ENCODE results near the gene PRPF19.

Gene PRPF19

DNA sequence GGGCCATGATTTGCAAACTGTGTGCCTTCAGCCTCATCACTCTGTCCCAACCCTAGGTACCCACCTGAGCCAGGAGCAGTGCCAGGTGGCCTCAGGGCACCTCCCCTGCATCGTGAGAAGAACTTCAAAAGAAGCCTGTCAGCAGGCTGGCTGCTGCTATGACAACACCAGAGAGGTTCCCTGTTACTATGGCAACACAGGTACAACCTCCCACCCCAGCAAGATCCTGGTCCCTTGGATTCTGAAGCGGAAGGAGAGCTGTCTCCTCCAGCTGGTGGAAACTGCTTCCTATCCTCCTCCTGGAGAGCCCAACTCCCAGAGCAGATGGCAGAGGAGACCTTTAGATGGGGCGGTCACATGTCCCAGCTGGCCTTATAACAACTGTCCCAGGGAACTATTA is 36.1 kb downstream of the PRPF19 start:
- H3K27ac Mint-ChIP-seq = no peak overlapping the region
- no peak for ATAC-seq (replicated peaks)
- H3K36me3 Mint-ChIP-seq (ENCODE audit: insufficient read depth) = no peaks in the 10 kb centered on the region
- no peak for DNase-seq
- no peak overlapping the region for H3K4me3 Mint-ChIP-seq
- H3K9me3 Mint-ChIP-seq = no peaks in the 10 kb centered on the region
- H3K4me1 Mint-ChIP-seq (ENCODE audit: low read depth in 2 of 2) = peaks cover 0 to 17% of the 10 kb centered on the region in 2 donors
- peaks cover 6 to 19% of the 10 kb centered on the region in 2 donors for H3K27me3 Mint-ChIP-seq

DNA sequence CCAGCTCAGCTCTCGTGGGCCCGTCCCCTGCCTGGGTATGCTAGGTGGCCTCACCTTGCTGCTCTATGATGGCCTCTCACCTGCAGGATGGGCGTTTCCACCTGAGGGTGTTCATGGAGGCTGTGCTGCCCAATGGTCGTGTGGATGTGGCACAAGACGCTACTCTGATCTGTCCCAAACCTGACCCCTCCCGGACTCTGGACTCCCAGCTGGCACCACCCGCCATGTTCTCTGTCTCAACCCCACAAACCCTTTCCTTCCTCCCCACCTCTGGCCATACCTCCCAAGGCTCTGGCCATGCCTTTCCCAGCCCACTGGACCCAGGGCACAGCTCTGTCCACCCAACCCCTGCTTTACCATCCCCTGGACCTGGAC is 36.9 kb downstream of the PRPF19 start:
- Mint-ChIP-seq H3K27ac (no peak overlapping the region), H3K27me3 (peaks cover 6 to 19% of the 10 kb centered on the region in 2 donors), H3K4me3 (no peak overlapping the region), H3K36me3 (ENCODE audit: insufficient read depth) (no peaks in the 10 kb centered on the region), H3K4me1 (ENCODE audit: low read depth in 2 of 2) (peaks cover 0 to 17% of the 10 kb centered on the region in 2 donors), H3K9me3 (no peaks in the 10 kb centered on the region)
- ATAC-seq (replicated peaks) (no peak), DNase-seq (no peak)

DNA sequence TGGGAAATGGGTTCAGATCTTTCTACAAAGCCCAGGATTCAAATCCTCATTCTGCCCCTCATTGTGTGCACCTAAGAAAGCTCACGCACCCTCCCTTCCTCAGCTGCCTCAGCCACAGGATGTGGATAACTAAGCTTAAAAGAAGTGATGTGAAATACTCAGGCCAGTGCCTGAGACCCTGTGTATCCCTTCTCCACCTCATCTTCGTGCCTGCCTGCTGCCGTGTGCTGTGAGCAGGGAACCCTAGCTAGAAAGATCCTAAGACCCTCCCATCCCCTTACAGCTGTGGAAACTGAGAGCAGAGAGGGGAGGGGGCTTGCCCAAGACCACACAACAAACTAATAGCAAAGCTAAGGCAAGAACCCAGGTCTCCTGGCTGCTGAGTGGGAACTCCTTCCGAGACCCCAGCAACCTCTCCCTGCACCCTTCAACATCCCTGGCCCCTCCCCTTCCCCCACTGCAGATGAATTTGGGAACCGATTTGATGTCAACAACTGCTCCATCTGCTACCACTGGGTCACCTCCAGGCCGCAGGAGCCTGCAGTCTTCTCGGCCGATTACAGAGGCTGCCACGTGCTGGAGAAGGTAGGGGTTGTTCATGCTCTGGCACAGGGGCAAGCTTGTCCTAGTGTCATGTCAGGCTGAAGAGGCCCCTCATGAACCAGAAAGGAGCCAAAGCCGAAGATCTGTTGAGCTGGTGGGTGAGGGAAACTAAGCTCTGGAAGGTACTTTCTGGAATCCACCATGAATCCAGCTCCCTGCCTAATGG is 37.5 kb downstream of the PRPF19 start:
- Mint-ChIP-seq H3K27me3 (peaks cover 6 to 19% of the 10 kb centered on the region in 2 donors), H3K4me3 (no peak overlapping the region)
- ATAC-seq (replicated peaks) = no peak

DNA sequence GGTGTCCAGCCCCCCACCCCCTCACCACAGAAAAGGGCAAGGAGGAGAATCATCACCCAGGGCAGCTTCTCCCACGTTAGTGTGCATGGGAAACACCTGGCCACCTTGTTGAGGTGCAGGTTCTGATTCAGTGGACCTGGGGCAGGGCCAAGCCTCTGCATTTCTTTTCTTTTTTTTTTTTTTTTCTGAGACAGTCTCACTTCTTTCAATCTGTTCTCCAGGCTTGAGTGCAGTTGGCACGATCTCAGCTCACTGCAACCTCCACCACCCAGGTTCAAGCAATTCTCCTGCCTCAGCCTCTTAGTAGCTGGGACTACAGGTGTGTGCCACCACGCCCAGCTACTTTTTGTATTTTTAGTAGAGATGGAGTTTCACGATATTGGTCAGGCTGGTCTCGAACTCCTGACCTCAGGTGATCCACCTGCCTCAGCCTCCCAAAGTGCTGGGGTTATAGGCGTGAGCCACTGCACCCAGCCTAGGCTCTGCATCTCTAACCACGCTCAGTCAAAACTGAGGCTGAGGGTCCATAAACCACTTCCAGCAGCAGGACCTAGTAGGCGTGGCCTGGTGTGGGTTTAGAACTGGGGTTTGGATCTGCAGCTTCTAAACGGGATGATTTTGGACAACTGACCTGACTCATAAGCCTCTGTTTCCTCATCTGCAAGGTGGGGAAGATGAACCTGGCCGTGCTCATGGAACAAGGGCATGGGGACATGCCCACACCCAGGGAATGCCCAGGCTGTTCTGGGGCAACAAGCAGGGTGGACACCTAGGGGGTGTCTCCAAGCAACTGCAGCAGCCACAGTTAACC is 38.3 kb downstream of the PRPF19 start:
- no peaks in the 10 kb centered on the region for H3K9me3 Mint-ChIP-seq
- no peak for DNase-seq
- H3K4me1 Mint-ChIP-seq (ENCODE audit: low read depth in 2 of 2) = peaks cover 0 to 15% of the 10 kb centered on the region in 2 donors
- ATAC-seq (replicated peaks) = no peak
- H3K27ac Mint-ChIP-seq = no peak overlapping the region
- H3K36me3 Mint-ChIP-seq (ENCODE audit: insufficient read depth) = no peaks in the 10 kb centered on the region
- H3K4me3 Mint-ChIP-seq = no peak overlapping the region
- H3K27me3 Mint-ChIP-seq = peaks cover 6 to 19% of the 10 kb centered on the region in 2 donors

More for the DNA sequence above, 37.5 kb downstream of the PRPF19 start:
- H3K9me3 Mint-ChIP-seq = no peaks in the 10 kb centered on the region
- no peak for DNase-seq
- H3K27ac Mint-ChIP-seq = no peak overlapping the region
- no peaks in the 10 kb centered on the region for H3K36me3 Mint-ChIP-seq (ENCODE audit: insufficient read depth)
- peaks cover 0 to 17% of the 10 kb centered on the region in 2 donors for H3K4me1 Mint-ChIP-seq (ENCODE audit: low read depth in 2 of 2)

DNA sequence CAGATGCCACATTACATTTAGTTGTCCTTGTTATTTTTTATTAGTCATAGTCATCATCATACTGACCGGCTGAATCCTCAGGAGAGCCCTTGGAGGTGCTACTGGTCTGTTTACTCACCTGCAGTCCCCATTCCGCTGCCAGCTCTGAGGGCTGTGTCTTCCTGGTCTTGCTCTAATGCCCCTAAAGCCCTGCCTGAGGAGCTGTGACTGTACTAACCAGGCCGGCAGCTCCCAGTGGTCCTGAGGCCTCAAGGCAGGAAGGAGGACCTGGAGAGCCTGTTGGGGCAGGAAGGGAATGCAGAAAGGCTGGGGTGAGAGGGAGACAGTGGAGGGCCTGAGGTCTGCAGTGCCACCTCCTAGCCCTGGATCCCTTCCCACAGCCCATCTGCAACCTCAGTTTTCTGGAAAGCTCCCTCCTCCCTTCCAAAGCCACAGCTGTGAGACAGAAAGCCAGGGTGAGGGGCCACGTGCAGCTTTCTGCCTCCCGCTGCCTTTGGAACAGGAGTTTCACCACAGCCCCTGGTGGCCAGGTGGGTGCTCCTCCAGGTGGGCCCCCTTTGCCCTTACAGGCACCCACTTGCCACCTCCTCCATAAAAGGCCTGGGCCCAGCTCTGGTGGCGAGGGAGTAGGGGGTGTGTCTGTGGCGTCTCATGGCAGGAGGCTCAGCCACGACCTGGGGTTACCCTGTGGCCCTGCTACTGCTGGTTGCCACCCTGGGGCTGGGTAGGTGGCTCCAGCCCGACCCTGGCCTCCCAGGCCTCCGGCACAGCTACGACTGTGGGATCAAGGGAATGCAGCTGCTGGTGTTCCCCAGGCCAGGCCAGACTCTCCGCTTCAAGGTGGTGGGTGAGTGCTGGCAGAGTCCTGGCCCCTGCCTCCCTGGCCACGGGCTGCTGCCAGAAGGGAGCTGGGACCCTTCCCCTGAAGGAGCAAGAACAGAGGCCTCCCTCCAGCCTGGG is 39.2 kb downstream of the PRPF19 start, which contains the start of gene ZP1:
Gene ZP1 (plus strand): TSS at position 632 of the 960 bp plus-strand sequence. CDS start 20 bp downstream, at position 652.
- peaks cover 6 to 25% of the 10 kb centered on the region in 2 donors for H3K27me3 Mint-ChIP-seq
- ATAC-seq (replicated peaks) (no peak), DNase-seq (no peak)
- no peaks in the 10 kb centered on the region for H3K36me3 Mint-ChIP-seq (ENCODE audit: insufficient read depth)
- H3K4me1 Mint-ChIP-seq (ENCODE audit: low read depth in 2 of 2) = peaks cover 0 to 14% of the 10 kb centered on the region in 2 donors
- no peaks in the 10 kb centered on the region for H3K9me3 Mint-ChIP-seq
- H3K4me3 Mint-ChIP-seq = no peak within 1 kb of the TSS
- H3K27ac Mint-ChIP-seq = no peak within 1 kb of the TSS

DNA sequence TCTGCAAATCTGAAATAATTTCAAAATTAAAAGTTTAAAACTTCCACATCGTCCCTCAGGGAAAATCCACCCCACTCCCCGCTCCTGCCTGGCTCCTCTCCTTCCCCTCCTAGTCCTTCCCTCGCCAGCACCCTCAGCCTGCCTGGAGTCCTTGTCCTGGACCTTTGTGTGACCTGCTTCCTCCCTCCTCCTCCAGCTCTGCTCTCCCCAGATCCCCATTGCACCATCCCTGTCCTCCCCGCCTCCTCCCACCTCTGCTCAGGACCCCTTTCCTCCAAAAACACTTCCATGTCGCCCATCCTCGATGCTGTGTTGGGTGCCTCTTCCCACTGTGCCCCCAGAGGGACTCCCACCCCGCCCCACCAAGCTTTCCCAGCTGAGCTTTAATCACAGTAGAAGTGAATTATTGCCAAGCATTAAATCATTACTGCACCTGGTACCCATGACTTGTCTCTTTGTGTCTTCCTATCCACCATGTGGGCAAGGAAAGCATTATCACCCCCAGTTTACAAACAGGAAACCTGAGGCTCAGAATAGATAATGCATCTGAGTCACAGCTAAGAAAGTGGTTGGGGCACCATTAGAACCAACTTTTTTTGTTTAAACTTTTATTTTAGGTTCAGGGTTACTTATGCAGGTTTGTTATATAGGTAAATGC is 41.4 kb downstream of the PRPF19 start:
- Mint-ChIP-seq H3K9me3 (no peaks in the 10 kb centered on the region), H3K27me3 (peaks cover 6 to 25% of the 10 kb centered on the region in 2 donors), H3K36me3 (ENCODE audit: insufficient read depth) (no peaks in the 10 kb centered on the region), H3K4me3 (no peak overlapping the region), H3K27ac (no peak overlapping the region), H3K4me1 (ENCODE audit: low read depth in 2 of 2) (peaks cover 0 to 3% of the 10 kb centered on the region in 2 donors)
- ATAC-seq (replicated peaks) (no peak), DNase-seq (no peak)

DNA sequence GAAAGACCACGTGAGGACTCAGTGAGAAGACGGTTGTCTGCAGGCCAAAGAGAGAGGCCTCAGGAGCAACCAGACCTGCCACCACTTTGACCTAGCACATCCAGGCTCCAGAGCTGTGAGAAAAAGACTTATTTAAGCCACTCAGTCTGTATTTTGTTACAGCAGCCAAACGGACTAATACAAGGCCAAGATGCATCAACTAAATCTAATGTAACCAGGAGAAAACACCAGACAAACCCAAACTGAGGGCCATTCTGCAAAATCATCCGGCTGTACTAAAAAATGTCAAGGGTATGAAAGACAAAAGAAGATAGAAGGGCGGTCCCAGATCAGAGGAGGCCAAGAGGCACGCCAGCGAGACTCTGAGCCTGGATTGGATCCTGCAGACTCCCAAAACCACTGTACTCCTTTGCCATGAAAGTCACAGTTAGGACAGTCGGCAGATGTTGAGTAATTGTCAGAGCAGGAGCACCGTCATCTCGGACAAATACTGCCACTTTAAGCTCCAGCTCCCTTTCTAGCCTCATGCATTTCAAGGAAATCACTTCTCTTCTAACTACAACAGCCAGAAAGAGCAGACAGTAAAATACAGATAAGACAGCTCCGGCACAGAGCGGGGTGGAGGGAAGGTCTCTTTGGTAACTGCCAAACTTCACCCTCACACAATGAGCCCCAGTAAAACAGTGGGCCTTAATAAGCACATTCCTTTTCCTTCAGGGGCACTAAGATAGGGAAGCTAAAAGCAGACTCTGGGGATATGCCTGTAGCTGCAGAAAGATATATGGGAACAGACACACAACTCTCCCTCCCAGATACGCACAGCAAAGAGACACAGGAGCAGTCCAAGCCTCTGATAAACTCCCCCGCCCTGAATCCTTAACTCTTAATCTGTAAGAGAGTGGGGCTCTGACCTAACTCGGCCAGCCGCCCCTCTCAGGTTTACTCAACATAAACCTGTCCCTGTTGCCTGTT is 42.5 kb downstream of the PRPF19 start:
- ATAC-seq (replicated peaks) (no peak), DNase-seq (no peak)
- Mint-ChIP-seq H3K27ac (peak overlapping the region in 1 of 2 donors; percentile 30), H3K9me3 (no peaks in the 10 kb centered on the region), H3K36me3 (ENCODE audit: insufficient read depth) (no peaks in the 10 kb centered on the region), H3K27me3 (peaks cover 0 to 14% of the 10 kb centered on the region in 2 donors), H3K4me1 (ENCODE audit: low read depth in 2 of 2) (peaks cover 0 to 5% of the 10 kb centered on the region in 2 donors), H3K4me3 (no peak overlapping the region)

DNA sequence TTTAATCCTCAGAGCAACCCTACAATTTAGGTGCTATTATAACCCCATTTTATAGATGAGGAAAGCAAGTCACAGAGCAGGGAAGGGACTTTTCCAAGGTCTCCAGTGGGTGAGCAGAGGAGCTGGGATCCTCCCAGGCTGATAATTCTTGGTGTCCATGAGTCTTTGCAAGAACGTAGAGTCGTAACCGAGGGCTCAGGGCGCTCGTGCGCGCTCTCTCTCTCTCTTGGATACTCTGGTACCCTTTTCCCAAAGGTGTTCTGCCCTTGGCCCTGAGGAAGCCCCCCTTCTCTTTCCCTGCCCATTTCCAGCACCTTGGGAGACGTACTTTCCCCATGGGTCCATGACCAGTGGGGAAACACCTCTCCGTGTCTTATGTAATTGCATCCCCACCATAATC is 44.2 kb downstream of the PRPF19 start:
- H3K27ac Mint-ChIP-seq = no peak overlapping the region
- H3K27me3 Mint-ChIP-seq = peaks cover 0 to 8% of the 10 kb centered on the region in 2 donors
- H3K4me1 Mint-ChIP-seq (ENCODE audit: low read depth in 2 of 2) = peaks cover 5 to 7% of the 10 kb centered on the region in 2 donors
- ATAC-seq (replicated peaks) = no peak
- H3K9me3 Mint-ChIP-seq = no peaks in the 10 kb centered on the region
- H3K4me3 Mint-ChIP-seq = no peak overlapping the region
- DNase-seq = no peak
- no peaks in the 10 kb centered on the region for H3K36me3 Mint-ChIP-seq (ENCODE audit: insufficient read depth)

DNA sequence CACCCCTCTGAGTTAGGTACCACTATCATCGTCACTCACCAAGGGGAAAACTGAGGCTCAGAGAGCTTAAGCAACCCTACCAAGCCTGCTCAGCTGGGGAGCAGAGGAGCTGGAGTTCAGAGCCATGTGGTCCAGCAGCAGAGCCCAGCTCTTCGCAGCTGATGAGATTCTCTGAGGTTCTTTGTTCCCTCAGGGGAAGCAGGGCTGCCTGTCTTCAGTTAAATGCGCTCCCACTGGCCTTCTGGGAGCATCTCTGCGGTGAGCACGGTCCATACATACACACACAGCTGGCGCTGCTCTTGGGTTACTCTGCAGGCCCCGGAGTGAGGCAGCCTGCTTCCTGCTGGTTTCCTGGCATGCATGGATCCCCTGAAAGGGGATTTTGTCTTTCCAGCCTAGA is 45.4 kb downstream of the PRPF19 start:
- Mint-ChIP-seq H3K4me1 (ENCODE audit: low read depth in 2 of 2) (peaks cover 5 to 7% of the 10 kb centered on the region in 2 donors), H3K4me3 (no peak overlapping the region), H3K27me3 (peaks cover 0 to 8% of the 10 kb centered on the region in 2 donors), H3K27ac (no peak overlapping the region), H3K9me3 (no peaks in the 10 kb centered on the region), H3K36me3 (ENCODE audit: insufficient read depth) (no peaks in the 10 kb centered on the region)
- DNase-seq (no peak), ATAC-seq (replicated peaks) (no peak)

DNA sequence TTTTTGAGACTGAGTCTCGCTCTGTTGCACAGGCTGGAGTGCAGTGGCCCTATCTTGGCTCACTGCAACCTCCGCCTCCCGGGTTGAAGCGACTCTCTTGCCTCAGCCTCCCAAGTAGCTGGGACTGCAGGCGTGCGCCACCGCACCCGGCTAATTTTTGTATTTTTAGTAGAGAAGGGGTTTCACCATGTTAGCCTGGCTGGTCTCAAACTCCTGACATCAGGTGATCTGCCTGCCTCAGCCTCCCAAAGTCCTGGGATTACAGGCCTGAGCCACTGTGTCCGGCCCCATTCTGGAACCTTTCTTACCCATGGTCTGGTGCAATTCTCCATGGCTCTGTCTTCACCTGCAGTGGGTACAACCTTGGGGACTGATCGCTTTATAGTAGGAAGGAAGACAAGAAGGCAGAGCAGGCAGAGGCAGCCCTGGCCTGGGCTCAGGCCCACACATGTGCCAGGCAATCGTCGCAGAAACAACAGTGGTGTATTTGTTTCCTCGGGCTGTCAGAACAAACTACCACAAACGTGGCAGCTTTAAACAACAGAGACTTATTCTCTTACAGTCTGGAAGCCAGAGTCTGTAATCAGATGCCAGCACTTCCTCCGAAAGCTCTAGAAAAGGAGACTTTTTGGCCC is 46.7 kb downstream of the PRPF19 start:
- H3K36me3 Mint-ChIP-seq (ENCODE audit: insufficient read depth) = no peaks in the 10 kb centered on the region
- H3K27me3 Mint-ChIP-seq = peaks cover 0 to 8% of the 10 kb centered on the region in 2 donors
- DNase-seq = no peak
- H3K4me3 Mint-ChIP-seq = no peak overlapping the region
- H3K27ac Mint-ChIP-seq = peak overlapping the region in 1 of 2 donors; percentile 18
- H3K4me1 Mint-ChIP-seq (ENCODE audit: low read depth in 2 of 2) = peaks cover 5 to 7% of the 10 kb centered on the region in 2 donors
- H3K9me3 Mint-ChIP-seq = no peaks in the 10 kb centered on the region
- no peak for ATAC-seq (replicated peaks)

DNA sequence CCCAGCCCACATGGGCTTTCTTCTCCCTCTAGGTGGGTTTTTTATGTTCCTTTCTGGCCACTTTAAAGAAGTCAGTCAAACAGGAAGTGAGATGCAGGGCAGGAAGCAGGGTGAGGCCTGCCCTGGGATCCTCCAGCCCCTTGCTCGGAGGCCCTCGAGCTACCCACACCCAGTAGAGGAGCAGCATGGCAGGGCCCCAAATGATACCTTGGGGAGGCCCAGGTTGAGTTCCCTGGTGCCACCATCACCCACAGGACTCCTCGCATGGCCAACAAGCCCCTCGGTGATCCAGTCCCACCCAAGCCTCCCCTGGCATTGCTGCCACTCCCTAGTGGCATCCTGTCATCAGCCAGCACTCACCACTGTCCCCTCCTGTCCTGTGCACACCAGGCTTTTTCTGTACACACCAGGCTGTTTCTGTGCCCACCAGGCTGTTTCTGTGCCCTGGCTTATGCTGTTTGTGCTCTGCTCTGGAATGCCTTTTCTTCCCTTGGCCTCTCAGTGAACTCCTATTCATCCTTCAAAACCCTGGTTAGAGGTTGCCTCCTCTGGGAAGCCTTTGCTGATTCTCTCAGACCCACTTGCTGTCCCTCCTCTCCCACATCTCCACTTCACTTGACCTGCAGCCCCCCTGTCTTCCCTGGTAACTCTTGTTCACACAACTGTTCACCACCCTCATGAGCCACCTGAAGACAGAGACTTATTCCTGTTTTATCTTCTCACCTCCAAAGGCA is 47.5 kb downstream of the PRPF19 start:
- ATAC-seq (replicated peaks) (no peak), DNase-seq (no peak)
- Mint-ChIP-seq H3K27ac (peak overlapping the region; percentile 18 to 73), H3K36me3 (ENCODE audit: insufficient read depth) (no peaks in the 10 kb centered on the region), H3K4me1 (ENCODE audit: low read depth in 2 of 2) (peaks cover 5 to 7% of the 10 kb centered on the region in 2 donors), H3K9me3 (no peaks in the 10 kb centered on the region), H3K27me3 (peaks cover 0 to 8% of the 10 kb centered on the region in 2 donors), H3K4me3 (no peak overlapping the region)

Measured in effector memory CD8-positive, alpha-beta T cell (primary cell).